Stomach (tissue), 4 donors: Measurements from ENCODE around the gene MAPK13.

Experiments
- POLR2A ChIP-seq, 4 donors: fragments of 450-650 bp; IDR thresholded peaks; one replicate each; pipeline ENCODE4 v1.6.1; 2016; ENCODE audit warnings: antibody characterized with exemption in 4 of 4, control low read depth in 2 of 4, mild to moderate bottlenecking in 1 of 4, moderate library complexity in 1 of 4
- POLR2AphosphoS5 ChIP-seq, 3 donors: sonication (generic); formaldehyde crosslinking; IDR thresholded peaks; one replicate each; pipeline ENCODE4 v1.6.1; 2016; ENCODE audit warnings: antibody characterized with exemption in 3 of 3
- TF ChIP-seq, protein P1 (sequence below), 7 experiments: fragments of 450-650 bp in 4 of 7; fragments of 200-600 bp in 3 of 7; sonication (generic) in 3 of 7; IDR thresholded peaks; one replicate each; pipeline ENCODE4 v1.5.1; 2016 to 2019; ENCODE audit warnings: antibody characterized with exemption in 7 of 7, control low read depth in 2 of 7, mild to moderate bottlenecking in 1 of 7

GRCh38 chr6:36128793-36129192, 1.5 kb upstream of the MAPK13 start:
- TF ChIP-seq, protein P1, sequence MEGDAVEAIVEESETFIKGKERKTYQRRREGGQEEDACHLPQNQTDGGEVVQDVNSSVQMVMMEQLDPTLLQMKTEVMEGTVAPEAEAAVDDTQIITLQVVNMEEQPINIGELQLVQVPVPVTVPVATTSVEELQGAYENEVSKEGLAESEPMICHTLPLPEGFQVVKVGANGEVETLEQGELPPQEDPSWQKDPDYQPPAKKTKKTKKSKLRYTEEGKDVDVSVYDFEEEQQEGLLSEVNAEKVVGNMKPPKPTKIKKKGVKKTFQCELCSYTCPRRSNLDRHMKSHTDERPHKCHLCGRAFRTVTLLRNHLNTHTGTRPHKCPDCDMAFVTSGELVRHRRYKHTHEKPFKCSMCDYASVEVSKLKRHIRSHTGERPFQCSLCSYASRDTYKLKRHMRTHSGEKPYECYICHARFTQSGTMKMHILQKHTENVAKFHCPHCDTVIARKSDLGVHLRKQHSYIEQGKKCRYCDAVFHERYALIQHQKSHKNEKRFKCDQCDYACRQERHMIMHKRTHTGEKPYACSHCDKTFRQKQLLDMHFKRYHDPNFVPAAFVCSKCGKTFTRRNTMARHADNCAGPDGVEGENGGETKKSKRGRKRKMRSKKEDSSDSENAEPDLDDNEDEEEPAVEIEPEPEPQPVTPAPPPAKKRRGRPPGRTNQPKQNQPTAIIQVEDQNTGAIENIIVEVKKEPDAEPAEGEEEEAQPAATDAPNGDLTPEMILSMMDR (IDR thresholded peaks at IDR 0.05): no peak
- TF ChIP-seq POLR2AphosphoS5 (IDR thresholded peaks at IDR 0.05) (no peak), POLR2A (IDR thresholded peaks at IDR 0.05) (no peak)
